ENCODE results near the gene TXNL4B.

GRCh38 chr16:72125635-72126428 lies 32.4 kb upstream of the TXNL4B start:
- TF ChIP-seq POLR2A (IDR thresholded peaks at IDR 0.05; ENCODE audit: low read length) (no peak), GATA1 (IDR thresholded peaks at IDR 0.05; ENCODE audit: low read depth, low read length) (no peak)
